Endometrial microvascular endothelial cells (primary cell): ENCODE measurements around the gene CECR2. TPM values are rescaled to one million over a fixed set of nuclear protein-coding genes. Genes with fewer than 3 reads are reported as not detected.

Source experiments
- in situ Hi-C: cut with HindIII; loops from 2 replicates; pipeline ENCODE4 v1.10.0; 2017; ENCODE audit warnings: low sequenced_read_pairs, low pct_unique_long_range_greater_than_20kb; ENCODE audit errors: inconsistent ontology term
- total RNA-seq: library from RNA; depleted of rRNA; stranded (reverse); fragments of >200 nt; gene quantifications from one replicate; pipeline ENCODE4 v1.2.3, GENCODE V29; 2015; ENCODE audit errors: inconsistent ontology term

The CECR2 gene
- total RNA-seq: 0.19 TPM

- in situ Hi-C loops: no loop called here
Observed at GRCh38 chr22:17369439-17370025, at the start of gene CECR2. TSS of gene CECR2 (plus strand) at chr22:17369460. CDS start at chr22:17369784, 324 bp downstream.

GRCh38 chr22:17319546-17319945 is 49.7 kb upstream of the CECR2 start:
- in situ Hi-C loops: no loop called here

- in situ Hi-C loops: no loop called here
Observed at GRCh38 chr22:17322511-17322910, 46.7 kb upstream of the CECR2 start.

- in situ Hi-C loops: no loop called here
Observed at GRCh38 chr22:17331690-17332089, 37.6 kb upstream of the CECR2 start.

GRCh38 chr22:17332109-17332800 is 37.0 kb upstream of the CECR2 start:
- in situ Hi-C loops: no loop called here

GRCh38 chr22:17334059-17334458 is 35.2 kb upstream of the CECR2 start:
- in situ Hi-C loops: no loop called here

- in situ Hi-C loops: no loop called here
Observed at GRCh38 chr22:17334983-17335382, 34.3 kb upstream of the CECR2 start.

GRCh38 chr22:17336061-17336460 is 33.2 kb upstream of the CECR2 start:
- in situ Hi-C loops: no loop called here

- in situ Hi-C loops: no loop called here
Observed at GRCh38 chr22:17337639-17338038, 31.6 kb upstream of the CECR2 start.

GRCh38 chr22:17339095-17339693 is 30.1 kb upstream of the CECR2 start:
- in situ Hi-C loops: no loop called here

GRCh38 chr22:17342361-17342760 is 26.9 kb upstream of the CECR2 start:
- in situ Hi-C loops: no loop called here

- in situ Hi-C loops: no loop called here
Observed at GRCh38 chr22:17343766-17344165, 25.5 kb upstream of the CECR2 start.

GRCh38 chr22:17346578-17346977 is 22.7 kb upstream of the CECR2 start:
- in situ Hi-C loops: no loop called here

- in situ Hi-C loops: no loop called here
Observed at GRCh38 chr22:17347724-17348123, 21.5 kb upstream of the CECR2 start.

- in situ Hi-C loops: no loop called here
Observed at GRCh38 chr22:17348464-17349103, 20.7 kb upstream of the CECR2 start.

GRCh38 chr22:17349172-17349571 is 20.1 kb upstream of the CECR2 start:
- in situ Hi-C loops: no loop called here

- in situ Hi-C loops: no loop called here
Observed at GRCh38 chr22:17350292-17350691, 19.0 kb upstream of the CECR2 start.

GRCh38 chr22:17352798-17353197 is 16.5 kb upstream of the CECR2 start:
- in situ Hi-C loops: no loop called here

GRCh38 chr22:17357688-17358087 is 11.6 kb upstream of the CECR2 start:
- in situ Hi-C loops: no loop called here

- in situ Hi-C loops: no loop called here
Observed at GRCh38 chr22:17358415-17358814, 10.8 kb upstream of the CECR2 start.
